HG02678 (cell line): ENCODE results near the gene CFAP91.

ENCODE experiments used
- ATAC-seq: cut with Tn5 transposase; IDR thresholded peaks from one replicate; pipeline ENCODE4 v1.9.1; 2021; ENCODE audit warnings: mild to moderate bottlenecking, moderate library complexity; ENCODE audit not compliant: unreplicated experiment

CFAP91 gene

DNA sequence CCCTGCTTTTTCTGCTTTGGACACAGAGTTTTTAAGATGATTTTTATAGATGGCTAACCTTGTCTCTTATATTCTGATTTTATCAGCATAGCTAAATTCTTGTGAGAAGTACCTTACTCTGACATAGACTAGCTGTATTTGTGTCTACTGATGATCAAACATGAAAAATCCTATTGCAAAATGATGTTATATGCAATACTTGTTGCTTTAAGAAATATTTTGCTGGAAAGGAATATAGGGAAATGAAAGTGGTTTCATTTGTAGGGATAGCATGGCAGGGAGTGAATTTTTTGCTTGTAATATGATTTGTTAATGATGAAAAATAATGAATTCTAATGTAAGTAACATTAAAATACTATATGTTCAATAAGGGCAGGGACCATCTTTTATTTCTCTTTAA lies 35.9 kb downstream of the CFAP91 start:
- ATAC-seq, result no peak

DNA sequence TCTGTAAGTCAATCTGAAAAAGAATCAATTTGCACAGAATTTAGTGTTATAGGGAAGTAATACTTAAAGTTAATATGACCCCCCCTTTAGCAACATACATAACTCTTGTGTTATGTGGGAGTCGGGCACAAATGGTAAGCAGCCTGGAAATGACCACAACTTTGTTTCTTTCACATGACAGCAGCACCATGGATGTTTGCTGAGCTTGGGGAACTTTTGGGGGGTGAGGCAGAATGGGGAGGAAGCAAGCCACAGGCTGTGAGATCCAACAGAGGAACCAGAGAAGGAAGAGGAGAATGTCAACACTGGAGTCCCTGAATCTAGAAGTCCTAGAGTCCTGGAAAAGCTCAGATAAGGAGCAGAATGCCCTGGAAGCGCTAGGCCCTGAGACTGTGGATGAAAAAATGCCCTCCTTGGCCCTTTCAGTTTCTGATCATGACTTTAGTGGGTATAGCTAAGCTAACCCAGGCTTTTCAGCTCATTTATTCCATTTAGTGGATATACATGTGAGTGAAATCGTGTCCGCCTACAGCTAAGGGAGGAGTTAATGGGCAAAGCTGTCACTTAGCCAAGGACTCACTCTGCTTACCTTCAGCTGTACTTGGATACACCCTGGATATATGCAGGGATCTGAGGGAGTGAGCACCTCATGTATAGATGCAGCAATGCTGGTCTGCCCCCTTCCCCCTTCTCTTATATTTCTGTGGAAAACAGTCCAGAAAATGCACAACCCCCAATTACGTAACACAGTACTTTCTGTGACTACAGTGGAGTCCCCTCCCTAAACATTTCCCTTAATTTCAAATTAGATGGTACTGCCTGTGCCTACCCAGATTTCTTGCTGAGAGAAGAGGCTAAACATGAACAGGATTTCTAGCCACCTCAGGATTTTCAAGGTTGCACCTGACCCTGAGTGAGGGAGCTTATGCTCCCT lies 39.1 kb downstream of the CFAP91 start:
- no peak for ATAC-seq

DNA sequence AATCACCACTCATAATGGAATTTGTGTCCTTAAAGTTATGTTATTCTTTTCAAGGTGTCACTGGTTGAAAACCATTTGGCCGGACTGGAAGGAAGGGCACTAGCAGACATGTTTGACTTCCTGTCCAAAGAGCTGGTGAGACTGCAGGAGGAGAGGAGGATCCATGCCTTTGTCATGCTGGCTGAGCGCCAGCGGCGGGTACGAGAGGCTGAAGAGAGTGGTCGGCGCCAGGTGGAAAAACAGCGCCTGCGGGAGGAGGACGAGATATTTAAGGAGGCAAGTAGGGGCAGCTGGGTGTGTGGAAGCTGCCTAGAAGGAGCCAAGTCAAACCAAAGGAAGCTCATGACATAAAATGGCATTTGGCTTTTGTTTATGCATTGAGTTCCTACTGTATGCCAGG lies 41.1 kb downstream of the CFAP91 start:
- ATAC-seq, result no peak

DNA sequence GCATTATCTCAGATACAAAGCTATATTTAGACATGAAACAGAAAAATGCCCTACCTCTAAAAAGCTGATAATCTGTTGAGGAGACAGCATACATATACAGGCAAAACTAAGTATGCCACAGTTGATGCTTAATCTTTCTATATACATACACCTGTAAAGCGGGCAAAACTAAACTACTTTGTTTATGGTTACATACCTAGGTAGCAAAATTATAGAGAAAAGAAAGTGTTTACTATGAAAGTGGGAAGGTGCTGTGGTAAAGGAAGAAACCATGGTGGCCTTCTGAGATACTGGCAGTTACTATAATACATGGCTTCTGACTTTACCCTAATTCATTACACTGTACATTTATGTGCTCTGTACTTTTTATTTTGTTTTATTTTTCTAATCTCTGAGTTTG lies 43.1 kb downstream of the CFAP91 start:
- peak; percentile 71 for ATAC-seq

DNA sequence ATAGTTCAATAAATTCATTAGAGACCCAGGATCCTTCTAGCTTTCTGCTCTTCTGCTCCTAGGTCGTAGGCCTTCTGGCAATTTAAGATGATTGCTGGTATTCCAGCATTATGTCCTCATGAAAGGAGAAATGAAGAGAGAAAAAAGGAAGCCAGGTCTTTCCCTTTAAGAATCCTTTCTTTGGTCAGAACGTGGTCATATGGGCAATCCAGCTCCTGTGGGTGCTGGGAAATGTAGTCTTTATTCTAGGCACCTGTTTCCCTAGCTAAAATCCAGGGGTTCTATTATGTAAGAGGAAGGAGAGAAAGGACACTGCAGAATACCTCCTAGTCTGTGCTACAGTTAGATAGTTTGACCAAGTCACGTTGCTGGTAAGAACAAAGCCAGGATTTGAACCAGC lies 43.6 kb downstream of the CFAP91 start:
- ATAC-seq, result no peak

DNA sequence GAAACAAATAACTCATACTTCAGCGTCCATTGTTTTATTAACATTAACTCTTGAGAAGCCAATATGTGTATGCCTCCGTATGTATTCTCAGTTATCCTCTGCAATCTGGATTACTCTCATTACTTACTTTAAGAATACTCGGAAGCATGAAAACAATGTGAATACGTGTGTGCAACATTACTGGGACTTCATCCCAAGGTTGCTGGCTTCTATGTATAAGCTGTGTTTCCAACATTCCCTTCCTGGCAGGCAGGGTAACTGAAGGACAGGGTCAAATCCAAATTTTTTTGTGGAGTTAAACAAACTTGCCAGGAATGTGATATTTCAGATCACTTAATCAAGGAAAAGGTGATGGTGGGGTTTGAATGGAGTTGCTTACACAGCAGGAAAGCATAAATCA lies 44.5 kb downstream of the CFAP91 start:
- no peak for ATAC-seq

DNA sequence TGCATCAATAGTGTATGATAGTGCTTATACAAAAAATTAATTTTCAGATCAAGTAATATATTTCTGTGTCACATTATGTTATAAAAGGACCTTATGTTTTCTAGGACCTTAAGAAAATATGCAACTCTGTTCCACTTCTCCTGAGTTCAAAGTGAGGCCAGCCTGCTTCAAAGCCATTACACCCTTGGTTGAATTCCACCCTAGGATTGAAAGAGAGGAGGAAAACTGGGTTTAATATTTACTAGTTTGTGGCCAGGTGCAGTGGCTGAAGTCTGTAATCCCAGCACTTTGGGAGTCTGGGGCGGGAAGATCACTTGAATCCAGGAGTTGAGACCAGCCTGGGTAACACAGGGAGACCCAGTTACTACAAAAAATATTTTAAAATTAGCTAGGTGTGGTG lies 46.2 kb downstream of the CFAP91 start:
- ATAC-seq, result no peak

DNA sequence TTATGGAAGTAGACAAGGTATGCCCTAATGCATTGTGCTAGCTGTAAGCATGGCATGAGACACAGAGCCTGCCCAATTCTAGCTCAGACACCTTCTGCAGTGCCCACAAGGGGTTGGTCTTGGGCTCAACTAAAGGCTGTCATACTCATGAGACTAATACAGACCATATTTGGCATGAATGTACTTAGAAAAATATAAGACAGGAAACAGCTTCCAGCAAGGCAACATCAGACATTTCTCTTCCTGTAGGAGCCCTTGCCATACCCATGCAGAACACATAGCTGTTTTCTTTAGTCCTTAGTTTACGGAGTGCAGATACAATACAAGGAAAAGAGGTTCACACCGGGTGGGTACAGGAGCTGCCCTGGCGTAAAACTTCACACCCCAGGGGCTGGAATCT lies 48.6 kb downstream of the CFAP91 start:
- ATAC-seq, result no peak
